ACC112 (cell line): ENCODE measurements around the gene TRUB1.

ENCODE experiments used
- H2AFZ ChIP-seq: fragments of 200-600 bp; sonication (generic); one replicate; pipeline ENCODE4 v1.6.0; 2017; ENCODE audit warnings: antibody characterized with exemption, low read length; ENCODE audit not compliant: unreplicated experiment
- H3K27ac ChIP-seq: fragments of 200-600 bp; sonication (generic); 2 replicates; pipeline ENCODE4 v1.5.1; 2014; ENCODE audit warnings: low read depth, mild to moderate bottlenecking, antibody characterized with exemption, low read length, moderate library complexity
- H3K27me3 ChIP-seq: fragments of 200-600 bp; sonication (generic); 2 replicates; pipeline ENCODE4 v1.6.1; 2014; ENCODE audit warnings: mild to moderate bottlenecking, antibody characterized with exemption, low read length, moderate library complexity, mixed read lengths; ENCODE audit not compliant: insufficient read depth
- H3K36me3 ChIP-seq: fragments of 200-600 bp; sonication (generic); 2 replicates; pipeline ENCODE4 v1.6.1; 2016; ENCODE audit warnings: mild to moderate bottlenecking, antibody characterized with exemption, low read length, moderate library complexity, mixed read lengths; ENCODE audit not compliant: insufficient read depth
- H3K4me1 ChIP-seq: fragments of 200-600 bp; sonication (generic); one replicate; pipeline ENCODE4 v1.6.1; 2016; ENCODE audit warnings: low read length, mixed read lengths; ENCODE audit not compliant: insufficient read depth, unreplicated experiment, control insufficient read depth
- H3K4me3 ChIP-seq: fragments of 200-600 bp; sonication (generic); 2 replicates; pipeline ENCODE4 v1.5.1; 2014; ENCODE audit warnings: mild to moderate bottlenecking, low read depth, low read length
- H3K79me2 ChIP-seq: fragments of 200-600 bp; sonication (generic); one replicate; pipeline ENCODE4 v1.6.0; 2016; ENCODE audit warnings: low read length; ENCODE audit not compliant: control insufficient read depth, unreplicated experiment, insufficient read depth

The TRUB1 gene

DNA sequence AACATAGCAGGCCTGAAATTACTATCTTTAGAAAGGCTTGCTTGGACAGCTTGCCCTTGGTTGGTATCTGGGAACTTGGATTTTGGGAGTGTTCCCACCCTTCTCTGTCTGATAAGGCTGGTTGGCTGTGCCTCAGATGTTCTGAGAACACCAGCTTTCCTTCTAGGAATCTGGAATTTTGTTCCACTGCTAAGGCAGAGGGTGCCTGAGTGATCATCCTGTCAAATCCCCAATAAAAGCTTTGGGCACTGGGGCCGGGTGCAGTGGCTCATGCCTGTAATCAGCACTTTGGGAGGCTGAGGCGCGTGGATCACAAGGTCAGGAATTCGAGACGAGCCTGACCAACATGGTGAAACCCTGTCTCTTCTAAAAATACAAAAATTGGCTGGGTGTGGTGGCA lies 5.0 kb downstream of the TRUB1 start:
- Histone ChIP-seq H3K79me2 (peaks cover 37% of the 10 kb centered on the region), H2AFZ (no peak overlapping the region), H3K36me3 (peaks cover 12% of the 10 kb centered on the region; the same call in 1 of the 2 replicates), H3K4me1 (peaks cover 18% of the 10 kb centered on the region), H3K27me3 (no peaks in the 10 kb centered on the region), H3K27ac (no peak overlapping the region), H3K4me3 (no peak overlapping the region)

DNA sequence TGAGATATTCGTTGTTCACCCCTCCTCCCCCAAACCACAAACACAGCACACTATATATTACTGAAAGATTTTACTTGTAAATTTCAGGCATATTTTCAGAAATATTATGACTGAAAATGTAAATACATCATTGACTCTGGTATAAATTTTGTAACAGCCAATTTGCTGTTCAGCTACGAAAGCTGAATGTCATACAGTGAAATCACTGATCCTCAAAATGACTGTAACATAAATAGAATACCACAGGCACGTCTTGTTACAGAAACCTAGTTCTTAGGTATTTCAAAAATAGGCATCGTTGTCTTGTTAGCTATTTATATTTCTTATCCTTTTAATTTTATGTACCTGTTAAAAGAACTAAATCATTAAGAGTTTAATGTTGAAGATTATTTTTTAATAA lies 15.1 kb downstream of the TRUB1 start:
- H3K79me2 ChIP-seq = peaks cover 18% of the 10 kb centered on the region

DNA sequence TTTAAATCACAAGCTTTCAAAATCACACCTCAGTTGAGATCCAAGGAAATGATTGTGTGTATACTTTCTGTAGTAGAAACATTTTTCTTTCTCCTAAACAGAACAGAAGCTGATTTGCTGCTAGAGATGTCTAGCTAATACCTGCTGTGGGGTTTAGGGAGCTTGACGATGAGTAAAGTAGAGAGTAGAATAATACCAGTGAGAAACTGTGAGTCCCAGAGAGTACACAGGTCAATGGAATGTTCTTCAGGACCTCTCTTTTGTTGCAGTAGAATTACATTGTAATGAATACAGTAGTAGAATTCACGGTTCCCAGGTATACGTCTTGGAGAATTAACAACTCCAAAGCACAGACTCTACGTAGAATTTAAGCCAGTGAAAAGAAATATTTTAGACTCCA lies 18.0 kb downstream of the TRUB1 start:
- Histone ChIP-seq H3K36me3 (no peaks in the 10 kb centered on the region; the same call in 1 of the 2 replicates), H3K4me1 (peaks cover 14% of the 10 kb centered on the region), H2AFZ (no peak overlapping the region), H3K4me3 (no peak overlapping the region), H3K27me3 (no peaks in the 10 kb centered on the region), H3K27ac (no peak overlapping the region), H3K79me2 (peaks cover 5% of the 10 kb centered on the region)

More for the DNA sequence above, 15.1 kb downstream of the TRUB1 start:
- Histone ChIP-seq H3K36me3 (0 out of 2 replicates have a peak, but pooled peaks cover 3% of the 10 kb centered on the region), H3K4me1 (peaks cover 14% of the 10 kb centered on the region), H3K27me3 (no peaks in the 10 kb centered on the region), H3K4me3 (no peak overlapping the region), H3K27ac (no peak overlapping the region), H2AFZ (no peak overlapping the region)

DNA sequence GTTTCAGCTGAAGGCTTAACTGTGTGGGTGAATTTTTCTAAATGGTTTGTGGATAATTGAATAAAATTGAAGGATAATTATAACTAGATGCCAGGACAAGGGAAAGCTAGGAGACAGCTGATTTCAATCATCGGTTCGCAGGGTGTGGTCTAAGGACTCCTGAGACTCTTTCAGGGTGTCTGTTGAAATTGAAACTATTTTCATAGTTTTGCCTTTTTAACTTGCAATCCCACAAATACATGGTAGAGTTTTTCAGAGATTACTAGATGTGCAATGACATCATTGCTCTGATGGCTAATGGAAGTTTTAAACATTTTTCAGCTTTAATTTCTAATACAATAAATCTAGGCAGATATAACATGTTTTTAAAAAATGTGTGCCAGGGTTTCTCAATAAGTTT lies 18.5 kb downstream of the TRUB1 start:
- Histone ChIP-seq H2AFZ (no peak overlapping the region), H3K4me3 (no peak overlapping the region), H3K4me1 (peaks cover 14% of the 10 kb centered on the region), H3K27me3 (no peaks in the 10 kb centered on the region), H3K79me2 (peaks cover 5% of the 10 kb centered on the region), H3K36me3 (no peaks in the 10 kb centered on the region; the same call in 1 of the 2 replicates), H3K27ac (no peak overlapping the region)

DNA sequence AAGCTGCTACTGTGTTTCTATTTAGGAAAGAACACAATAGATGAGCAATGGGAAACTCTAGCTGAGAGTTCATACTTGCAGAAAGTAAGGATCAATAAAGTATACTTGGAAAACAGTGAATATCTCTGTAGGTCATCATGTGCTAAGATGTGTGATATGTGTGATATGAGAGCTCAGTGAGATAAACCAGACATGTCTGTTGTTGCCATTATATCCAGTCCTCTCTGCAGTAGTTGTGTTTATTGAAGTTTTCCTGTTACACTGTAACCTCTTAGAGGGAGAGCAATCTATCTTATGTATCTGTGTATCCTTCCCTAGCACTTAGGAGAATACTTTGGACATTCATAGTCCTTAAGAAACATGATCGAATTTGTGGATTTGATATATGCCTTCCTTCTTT lies 19.1 kb downstream of the TRUB1 start:
- H3K79me2 ChIP-seq = peaks cover 5% of the 10 kb centered on the region
- H3K27ac ChIP-seq = no peak overlapping the region
- H3K36me3 ChIP-seq = peaks cover 2% of the 10 kb centered on the region

DNA sequence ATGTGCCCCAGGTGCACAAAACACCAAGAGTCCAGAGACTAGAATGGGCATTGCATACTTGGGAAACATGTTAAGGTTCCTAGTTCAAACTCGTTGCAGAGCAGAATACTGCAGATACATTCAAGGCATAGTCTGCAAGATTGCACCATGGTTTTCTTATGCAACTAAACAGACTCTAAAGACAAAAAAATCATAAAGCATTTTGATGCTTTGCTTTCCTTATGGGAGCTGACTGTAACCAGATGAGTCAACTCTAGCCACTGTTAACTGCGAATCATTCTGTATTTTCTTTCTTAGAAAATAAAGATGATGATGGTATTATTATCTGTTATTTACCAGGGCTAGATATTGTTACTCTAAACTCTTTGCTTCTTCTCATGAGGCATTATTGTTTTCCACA lies 19.7 kb downstream of the TRUB1 start:
- Histone ChIP-seq H3K27ac (no peak overlapping the region), H3K36me3 (peaks cover 7% of the 10 kb centered on the region), H2AFZ (no peak overlapping the region), H3K79me2 (peaks cover 5% of the 10 kb centered on the region), H3K4me3 (no peak overlapping the region), H3K27me3 (no peaks in the 10 kb centered on the region), H3K4me1 (peaks cover 14% of the 10 kb centered on the region)

More for the DNA sequence above, 19.1 kb downstream of the TRUB1 start:
- Histone ChIP-seq H3K4me3 (no peak overlapping the region), H3K27me3 (no peaks in the 10 kb centered on the region), H3K4me1 (peaks cover 14% of the 10 kb centered on the region), H2AFZ (no peak overlapping the region)

DNA sequence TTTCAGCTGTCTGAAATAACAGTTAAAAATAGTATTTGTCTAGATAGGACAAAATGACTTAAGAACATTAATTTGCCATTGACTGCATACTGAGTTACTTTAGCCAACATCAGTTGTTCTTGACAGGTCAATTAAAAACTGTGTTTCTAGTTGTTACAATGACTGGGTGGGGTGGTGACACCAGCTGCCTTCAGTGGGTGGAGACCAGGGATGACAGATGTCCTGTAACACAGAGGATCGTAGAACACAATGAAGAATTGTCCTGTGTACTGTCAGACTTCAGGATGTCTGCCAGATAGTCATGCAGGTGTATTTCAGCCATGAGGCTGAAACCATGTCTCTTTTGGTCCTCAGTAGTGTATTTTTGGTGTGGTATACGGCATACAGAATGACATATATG lies 24.4 kb downstream of the TRUB1 start:
- H3K4me3 ChIP-seq = no peak overlapping the region
- H3K27me3 ChIP-seq = no peaks in the 10 kb centered on the region
- H2AFZ ChIP-seq = no peak overlapping the region
- H3K36me3 ChIP-seq = peaks cover 18% of the 10 kb centered on the region
- peaks cover 13% of the 10 kb centered on the region for H3K79me2 ChIP-seq
- peaks cover 2% of the 10 kb centered on the region for H3K4me1 ChIP-seq
- H3K27ac ChIP-seq = no peak overlapping the region

DNA sequence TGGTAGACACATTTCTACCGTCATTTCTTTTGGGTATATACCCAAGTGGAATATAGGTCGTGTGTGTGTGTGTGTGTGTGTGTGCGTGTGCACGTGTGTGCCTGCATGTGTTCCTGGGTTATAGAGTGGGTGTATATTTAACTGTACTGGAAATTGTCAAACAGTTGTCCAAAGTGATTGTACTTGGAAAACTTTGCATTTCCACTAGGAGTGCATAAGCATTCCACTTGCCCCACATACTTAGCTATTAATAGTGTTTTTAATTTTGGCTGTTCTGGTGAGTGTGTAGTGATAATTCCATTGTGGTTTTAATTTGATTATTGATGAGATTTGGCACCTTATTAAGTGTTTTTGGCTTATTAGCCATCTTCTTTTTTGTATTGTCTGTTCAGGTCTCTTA lies 25.9 kb downstream of the TRUB1 start:
- Histone ChIP-seq H3K27ac (no peak overlapping the region), H3K4me3 (no peak overlapping the region), H3K36me3 (peaks cover 18% of the 10 kb centered on the region), H3K4me1 (no peaks in the 10 kb centered on the region), H2AFZ (no peak overlapping the region), H3K79me2 (peaks cover 19% of the 10 kb centered on the region), H3K27me3 (no peaks in the 10 kb centered on the region)

DNA sequence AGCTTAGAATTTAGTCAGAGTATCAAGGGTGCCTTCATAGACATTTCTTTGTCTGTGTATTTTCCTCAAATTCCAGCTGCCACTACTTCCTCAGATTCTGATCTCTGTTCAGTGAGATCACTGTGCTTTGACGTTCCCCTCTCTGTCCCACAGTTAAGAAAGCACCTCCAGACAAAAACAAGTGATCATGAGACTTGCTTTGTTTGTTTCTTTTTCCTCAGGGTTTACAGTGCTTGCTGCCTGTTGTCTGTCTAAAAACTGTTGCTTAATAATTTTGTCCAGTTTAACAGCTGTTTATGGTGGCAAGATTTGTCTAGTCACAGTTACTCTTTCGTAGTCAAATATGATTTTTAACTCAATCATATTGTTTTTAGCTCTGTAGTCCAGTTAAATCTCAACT lies 29.1 kb downstream of the TRUB1 start:
- Histone ChIP-seq H2AFZ (no peak overlapping the region), H3K27me3 (no peaks in the 10 kb centered on the region), H3K4me1 (no peaks in the 10 kb centered on the region), H3K36me3 (peaks cover 16% of the 10 kb centered on the region; the same call in 1 of the 2 replicates), H3K27ac (no peak overlapping the region), H3K79me2 (peaks cover 19% of the 10 kb centered on the region), H3K4me3 (no peak overlapping the region)

DNA sequence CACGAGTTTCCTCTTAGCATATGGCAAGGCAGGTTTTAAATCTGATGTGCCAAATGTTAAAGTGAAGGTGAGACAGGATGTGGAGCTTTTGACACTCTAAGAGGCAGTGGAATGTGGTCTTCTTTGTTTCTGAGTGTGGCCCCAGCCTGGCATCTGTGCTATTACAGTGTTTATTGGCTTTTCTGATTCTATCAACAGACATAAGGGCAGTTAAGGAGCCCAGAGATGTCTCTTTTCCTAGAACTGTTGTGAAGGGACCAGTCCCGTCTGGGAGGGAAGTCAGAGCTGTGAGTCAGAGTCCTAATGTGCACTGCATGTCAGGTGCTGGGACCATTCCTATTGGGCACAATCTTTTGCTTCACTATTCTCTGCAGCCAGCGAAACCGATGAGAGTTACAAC lies 32.5 kb downstream of the TRUB1 start:
- H3K4me3 ChIP-seq = no peak overlapping the region
- H3K27me3 ChIP-seq = no peaks in the 10 kb centered on the region
- H3K27ac ChIP-seq = no peak overlapping the region
- H2AFZ ChIP-seq = no peak overlapping the region
- H3K36me3 ChIP-seq = 0 out of 2 replicates have a peak, but pooled peaks cover 2% of the 10 kb centered on the region
- peaks cover 19% of the 10 kb centered on the region for H3K79me2 ChIP-seq
- no peaks in the 10 kb centered on the region for H3K4me1 ChIP-seq

DNA sequence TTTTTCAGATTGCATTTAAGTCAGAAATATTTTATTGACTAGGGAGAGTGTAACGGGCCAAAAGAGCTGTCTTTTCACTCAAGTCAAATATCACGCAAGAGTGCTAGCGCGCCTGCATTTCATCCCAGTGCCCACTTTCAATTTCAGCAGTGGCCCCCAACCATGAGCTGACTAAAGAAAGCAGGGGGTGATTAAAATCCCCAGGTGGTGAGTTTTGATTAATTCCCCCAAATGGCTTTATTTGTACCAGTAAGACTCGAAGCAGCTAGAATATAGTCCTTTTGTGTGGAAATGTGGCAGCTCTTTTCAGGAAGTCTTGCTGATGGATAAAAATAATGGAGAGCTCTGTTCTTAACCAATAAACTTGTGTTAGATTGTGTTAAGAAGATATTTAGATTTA lies 35.3 kb downstream of the TRUB1 start:
- Histone ChIP-seq H3K27ac (no peak overlapping the region), H2AFZ (no peak overlapping the region), H3K79me2 (peaks cover 3% of the 10 kb centered on the region), H3K4me3 (no peak overlapping the region), H3K36me3 (0 out of 2 replicates have a peak, but pooled peaks cover 2% of the 10 kb centered on the region), H3K27me3 (no peaks in the 10 kb centered on the region), H3K4me1 (no peaks in the 10 kb centered on the region)
